ENCODE measurements around the gene MESD. TPM values are rescaled to one million over a fixed set of nuclear protein-coding genes. Genes with fewer than 3 reads are reported as not detected.

MESD gene
- total RNA-seq, 1 donor from 2014 or later = 26.3 TPM

DNA sequence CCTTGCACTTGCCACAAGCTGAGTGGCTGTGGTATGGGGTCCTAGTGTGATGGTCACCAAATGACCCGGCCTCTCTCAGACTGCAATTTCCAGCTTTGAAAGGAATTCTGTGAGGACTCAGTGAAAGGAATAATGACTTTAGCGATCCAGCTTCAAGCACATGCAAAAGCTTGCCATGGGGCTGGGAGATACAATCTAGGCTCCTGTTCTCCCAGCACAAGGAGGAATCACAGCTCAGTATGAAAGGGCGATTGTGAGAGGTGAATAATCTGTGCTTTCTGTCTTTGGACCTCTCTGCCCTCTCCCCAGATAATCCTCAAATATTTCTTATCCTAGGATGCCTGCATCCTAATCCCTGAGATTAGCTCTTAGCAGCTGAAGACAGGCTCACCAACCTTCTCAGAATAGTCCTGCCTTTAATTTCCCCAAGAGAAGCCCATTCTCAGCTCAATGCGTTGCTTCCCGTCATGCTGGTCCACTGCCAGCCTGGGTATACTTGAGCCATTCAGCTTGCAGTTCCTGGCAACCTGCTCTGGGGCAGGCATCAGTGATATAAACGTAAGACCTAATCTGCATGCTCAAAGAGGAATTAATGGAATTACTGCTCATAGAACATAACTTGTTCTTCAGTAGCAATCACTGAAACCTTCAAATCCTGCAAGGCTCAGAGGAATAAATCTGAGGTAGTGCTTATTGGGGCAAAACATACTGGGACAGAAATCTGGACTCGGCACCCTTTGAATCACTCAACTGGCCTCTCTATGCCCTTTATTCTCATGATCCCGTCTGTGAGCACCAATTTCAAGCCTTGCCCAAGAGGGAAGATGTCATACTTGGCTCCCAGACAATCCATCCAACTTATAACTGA is 26.2 kb upstream of the MESD start:
- DNase-seq (ENCODE audit: low read depth) = no peak

DNA sequence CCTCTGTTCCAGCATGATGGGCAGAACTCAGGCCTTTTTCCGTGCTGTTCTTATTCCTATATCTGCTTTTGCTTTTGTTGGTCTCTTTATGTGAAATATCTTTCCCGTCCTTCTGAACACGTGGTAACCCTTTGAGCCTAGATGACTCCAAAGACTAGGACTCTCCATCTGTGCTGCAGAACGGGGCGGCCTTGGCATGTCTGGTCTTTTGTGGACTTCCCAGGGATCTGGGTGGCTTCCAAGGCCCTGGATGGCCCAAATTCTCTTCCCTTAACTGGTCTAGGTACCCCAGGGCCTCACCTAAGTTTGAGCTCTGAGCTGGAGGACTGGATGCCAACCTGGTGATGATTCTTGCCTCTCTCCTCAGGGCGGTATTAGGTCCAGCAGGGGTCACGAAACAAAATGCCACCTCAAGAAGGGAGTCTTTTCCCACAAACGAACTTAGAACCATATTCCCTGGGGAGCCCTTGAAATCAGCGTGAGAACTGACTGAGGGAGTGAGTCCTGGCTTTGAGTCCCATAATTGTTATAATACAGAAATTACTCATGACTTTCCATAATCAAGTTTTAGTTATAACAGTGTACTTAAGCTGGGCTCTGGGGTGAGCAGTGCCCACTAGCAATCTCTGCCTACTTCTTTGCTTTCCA is 25.0 kb upstream of the MESD start:
- DNase-seq (ENCODE audit: low read depth) = no peak

DNA sequence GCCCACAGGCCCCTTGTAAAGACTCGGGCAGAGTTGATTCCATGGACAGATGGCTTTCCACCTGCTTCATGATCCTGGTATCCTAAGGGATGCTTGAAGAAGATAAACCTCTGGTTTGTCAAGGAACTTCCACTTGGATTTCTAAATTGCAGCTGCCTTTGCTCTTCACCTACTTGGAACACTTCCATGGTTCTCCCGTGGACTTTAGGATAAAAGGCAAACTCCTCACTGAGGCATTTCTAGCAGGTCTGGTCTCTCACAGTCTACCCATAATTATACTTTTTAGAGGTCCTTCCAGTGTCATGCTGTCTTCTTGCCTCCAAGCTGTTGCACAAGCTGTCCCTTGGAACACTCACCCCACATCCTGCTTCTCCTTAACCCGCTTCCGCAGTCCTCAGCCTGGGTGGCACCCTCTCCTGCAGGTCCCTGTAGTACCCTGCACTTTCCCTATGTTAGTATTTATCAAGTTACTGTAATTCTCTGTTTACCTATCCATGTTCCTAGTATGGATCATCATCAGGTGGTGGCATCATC is 23.8 kb upstream of the MESD start:
- no peak for DNase-seq (ENCODE audit: low read depth)

- DNase-seq (ENCODE audit: low read depth) = no peak
These were observed 23.0 kb upstream of the MESD start for GRCh38 chr15:81012588-81012987.

- DNase-seq (ENCODE audit: low read depth) = no peak
These were observed 22.0 kb upstream of the MESD start for GRCh38 chr15:81011593-81011992.

DNA sequence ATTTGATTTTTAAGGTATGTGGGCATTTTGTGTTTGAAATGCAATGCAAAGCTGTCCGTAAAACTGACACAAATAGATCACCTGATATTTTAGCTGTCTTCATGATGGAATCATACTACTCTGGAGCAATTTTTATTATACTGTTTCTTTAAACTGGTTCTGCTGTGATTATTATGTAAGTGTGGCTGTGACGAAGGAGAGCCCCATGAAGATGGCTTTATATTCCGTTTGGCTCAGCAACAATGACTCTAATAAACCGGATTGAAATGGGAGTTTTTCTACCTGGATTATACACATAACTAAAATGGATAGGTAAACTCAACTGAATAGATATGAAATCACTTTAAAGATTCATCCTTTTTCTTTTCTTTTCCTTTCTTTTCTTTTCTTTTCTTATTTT is 20.5 kb upstream of the MESD start:
- no peak for DNase-seq (ENCODE audit: low read depth)

DNA sequence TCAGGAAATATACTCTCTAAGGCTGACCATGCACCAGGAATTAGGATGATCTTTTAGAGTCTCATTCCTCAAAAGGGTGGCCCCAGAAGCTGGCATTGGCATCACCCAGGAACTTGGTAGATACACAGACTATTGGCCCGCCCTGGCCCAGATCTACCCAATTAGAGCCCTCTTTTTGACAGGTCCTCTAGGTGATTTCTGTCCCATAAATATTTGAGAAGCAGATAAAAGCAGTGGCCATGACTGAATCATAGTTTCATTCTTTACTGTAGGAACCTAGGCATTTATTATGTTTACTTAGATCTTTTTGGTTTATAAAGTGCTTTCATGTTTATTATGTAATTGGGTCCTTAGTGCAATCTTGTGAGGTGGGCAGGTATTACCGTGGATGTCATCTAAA is 18.7 kb upstream of the MESD start:
- no peak for DNase-seq (ENCODE audit: low read depth)

DNA sequence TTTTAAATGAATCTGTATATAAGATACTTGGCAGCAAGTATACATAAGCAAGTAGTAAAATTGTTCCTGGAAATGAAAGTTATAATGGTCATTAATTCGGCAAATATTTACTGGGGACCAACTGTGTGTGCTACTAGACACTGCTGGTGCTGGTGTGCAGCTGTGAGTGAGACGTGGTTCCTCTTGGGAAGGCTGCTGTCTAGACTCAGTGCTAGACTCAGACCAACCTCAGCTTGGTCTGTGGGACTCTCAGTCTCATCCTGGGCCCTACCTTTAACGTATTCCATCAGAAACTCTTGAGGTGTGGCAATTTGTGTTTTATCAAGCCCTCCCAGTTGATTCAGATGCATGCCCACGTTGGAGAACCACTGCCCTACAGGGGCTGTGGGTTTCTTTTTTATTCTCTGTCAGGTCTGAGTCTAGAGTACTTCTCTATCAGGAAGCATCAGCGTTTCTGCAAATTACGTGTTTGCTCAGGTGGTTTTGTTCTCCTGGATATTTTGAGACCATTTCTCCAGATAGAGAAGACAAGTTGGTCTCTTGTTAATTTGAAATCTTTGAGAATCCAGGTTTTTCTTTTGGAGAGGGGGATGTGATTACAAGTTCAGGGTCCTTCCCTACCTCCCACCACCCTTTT is 17.9 kb upstream of the MESD start:
- DNase-seq (ENCODE audit: low read depth) = no peak

DNA sequence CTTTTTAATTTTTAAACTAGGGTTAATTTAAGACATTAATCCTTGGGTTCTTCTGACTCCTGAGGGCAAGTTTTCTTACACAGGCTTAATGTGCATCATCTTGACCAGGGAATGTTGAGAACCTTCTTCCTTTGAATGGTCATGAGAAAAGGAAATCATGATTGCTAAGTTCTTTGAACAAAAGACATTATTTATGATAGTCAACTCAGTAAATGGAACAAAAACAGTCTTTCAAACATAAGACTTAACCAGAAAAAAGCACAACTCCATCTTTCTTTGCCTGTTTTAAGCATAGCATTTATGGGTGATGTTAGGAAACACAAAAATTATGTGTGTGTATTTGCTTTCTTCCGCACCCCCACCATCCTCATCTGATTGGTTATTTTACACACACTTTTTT is 16.5 kb upstream of the MESD start:
- no peak for DNase-seq (ENCODE audit: low read depth)

DNA sequence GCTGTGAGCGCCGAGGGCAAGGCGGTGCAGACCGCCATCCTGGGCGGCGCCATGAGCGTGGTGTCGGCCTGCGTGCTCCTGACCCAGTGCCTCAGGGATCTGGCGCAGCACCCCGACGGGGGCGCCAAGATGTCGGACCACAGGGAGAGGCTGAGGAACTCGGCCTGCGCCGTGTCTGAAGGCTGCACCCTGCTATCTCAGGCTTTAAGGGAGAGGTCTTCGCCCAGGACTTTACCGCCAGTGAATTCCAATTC is 13.4 kb upstream of the MESD start:
- DNase-seq (ENCODE audit: low read depth) = no peak

DNA sequence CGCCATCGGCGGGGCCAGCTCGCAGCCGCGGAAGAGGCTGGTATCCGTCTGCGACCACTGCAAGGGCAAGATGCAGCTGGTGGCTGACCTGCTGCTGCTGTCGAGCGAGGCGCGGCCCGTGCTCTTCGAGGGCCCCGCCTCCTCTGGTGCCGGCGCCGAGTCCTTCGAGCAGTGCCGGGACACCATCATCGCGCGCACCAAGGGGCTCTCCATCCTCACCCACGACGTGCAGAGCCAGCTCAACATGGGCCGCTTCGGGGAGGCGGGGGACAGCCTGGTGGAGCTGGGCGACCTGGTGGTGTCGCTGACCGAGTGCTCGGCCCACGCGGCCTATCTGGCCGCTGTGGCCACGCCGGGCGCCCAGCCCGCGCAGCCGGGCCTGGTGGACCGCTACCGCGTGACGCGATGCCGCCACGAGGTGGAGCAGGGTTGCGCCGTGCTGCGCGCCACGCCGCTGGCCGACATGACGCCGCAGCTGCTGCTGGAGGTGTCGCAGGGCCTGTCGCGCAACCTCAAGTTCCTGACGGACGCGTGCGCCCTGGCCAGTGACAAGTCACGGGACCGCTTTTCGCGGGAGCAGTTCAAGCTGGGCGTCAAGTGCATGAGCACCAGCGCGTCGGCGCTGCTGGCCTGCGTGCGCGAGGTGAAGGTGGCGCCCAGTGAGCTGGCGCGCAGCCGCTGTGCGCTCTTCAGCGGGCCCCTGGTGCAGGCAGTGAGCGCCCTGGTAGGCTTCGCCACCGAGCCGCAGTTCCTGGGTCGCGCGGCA is 12.9 kb upstream of the MESD start:
- no peak for DNase-seq (ENCODE audit: low read depth)

DNA sequence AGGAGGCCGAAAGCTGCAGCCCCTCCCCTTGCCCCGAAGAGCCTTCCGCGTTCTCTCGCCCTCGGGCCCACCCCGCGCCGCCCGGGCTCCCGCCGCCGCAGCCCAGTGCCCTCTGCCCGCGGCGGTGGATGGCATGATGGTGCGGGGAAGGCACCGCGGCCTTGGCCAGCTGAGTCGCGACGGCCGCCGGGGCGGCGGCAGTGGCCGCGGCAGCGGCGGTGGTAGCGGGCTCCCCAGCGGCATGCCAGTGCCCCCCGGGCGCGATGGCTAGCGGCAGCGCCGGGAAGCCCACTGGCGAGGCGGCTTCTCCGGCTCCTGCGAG is 12.4 kb upstream of the MESD start:
- no peak for DNase-seq (ENCODE audit: low read depth)

GRCh38 chr15:81001152-81002008 is 11.8 kb upstream of the MESD start:
- DNase-seq (ENCODE audit: low read depth) = peak; percentile 61

DNA sequence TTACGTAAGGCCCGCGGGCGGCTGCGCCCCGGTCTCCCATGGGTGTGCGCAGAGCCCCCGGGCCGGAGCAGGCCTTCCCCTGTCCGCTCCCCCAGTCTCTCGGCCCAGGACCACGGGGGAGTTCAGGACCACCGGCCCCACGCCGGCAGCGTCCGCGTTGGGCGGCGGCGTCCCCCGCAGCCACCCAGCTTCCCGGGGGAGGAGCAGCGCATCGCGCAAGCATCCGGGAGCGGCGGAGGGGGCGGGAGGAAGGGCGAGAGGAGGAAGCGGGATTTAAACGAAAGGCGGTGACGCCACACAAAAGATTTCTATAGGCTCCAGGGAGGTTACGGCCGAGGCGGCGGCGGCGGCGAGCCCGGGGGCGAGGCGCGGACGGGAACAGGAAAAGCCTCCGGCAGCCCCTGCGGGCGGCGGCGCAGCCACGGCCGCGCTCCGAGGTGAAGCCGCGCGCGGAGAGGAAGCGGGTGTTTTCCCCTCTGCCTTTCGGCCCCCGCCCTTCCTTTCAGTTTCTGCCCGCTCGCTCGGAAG is 11.1 kb upstream of the MESD start, which contains the start of gene TLNRD1:
Gene TLNRD1, plus strand, starts transcription at position 300 of the 528 bp plus-strand sequence. CDS start 1,349 bp downstream, outside the sequence.
- DNase-seq (ENCODE audit: low read depth) = peak; percentile 82

GRCh38 chr15:81000144-81000623 is 10.6 kb upstream of the MESD start:
- no peak for DNase-seq (ENCODE audit: low read depth)

DNA sequence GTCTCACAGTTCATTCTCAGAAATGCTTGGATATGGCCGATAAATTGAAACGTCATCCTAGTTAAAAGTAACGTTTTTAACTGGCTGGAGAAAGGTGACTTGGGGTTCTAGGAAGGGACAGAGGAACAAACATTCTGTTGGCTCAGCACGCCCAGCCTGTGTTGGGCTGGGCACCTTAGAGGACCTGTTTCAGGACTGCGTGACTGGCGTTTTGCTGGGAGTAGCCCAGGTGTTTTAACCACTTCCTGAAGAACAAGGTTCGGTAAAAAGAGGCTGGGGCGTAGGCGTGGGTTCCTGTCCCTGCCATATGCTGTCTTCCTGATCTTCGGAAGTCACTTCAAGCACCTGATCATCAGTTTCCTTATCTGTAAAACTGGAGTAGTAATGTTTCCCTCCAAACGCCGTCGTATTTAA is 10.0 kb upstream of the MESD start:
- DNase-seq (ENCODE audit: low read depth) = no peak

GRCh38 chr15:80998251-80998650 is 8.6 kb upstream of the MESD start:
- DNase-seq (ENCODE audit: low read depth) = no peak

DNA sequence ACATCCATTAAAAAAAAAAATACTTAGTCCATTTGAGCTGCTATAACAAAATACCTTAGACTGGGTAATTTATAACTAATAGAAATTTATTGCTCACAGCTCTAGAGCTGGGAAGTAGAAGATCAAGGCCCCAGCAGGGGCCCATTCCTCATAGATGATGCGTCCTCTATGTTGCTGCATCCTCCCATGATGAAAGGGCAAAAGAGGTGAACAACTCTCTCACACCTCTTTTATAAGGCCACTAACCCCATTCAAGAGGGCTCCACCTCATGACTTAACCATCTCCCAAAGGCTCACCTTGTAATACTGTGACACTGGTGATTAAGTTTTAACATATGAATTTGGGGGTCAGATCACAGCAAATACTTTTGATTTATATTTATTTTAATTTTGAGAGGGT is 8.1 kb upstream of the MESD start:
- no peak for DNase-seq (ENCODE audit: low read depth)

DNA sequence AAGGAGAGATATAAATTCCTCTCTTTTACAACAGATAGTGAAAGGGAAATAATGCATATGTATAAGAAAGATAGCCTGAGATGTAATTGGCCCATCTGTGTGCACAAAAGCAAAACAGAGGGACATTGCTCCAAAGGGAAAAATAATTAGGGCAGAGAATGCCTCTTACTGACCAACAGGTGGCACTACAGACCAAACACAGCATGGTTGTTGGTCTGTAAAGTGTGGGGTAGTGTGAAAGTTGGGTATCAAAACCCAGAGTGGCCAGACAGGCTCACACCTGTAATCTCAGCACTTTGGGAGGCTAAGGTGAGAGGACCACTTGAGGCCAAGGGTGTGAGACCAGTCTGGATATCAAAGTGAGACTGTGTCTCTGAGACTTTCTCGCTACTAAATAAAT is 6.6 kb upstream of the MESD start:
- DNase-seq (ENCODE audit: low read depth) = no peak

DNA sequence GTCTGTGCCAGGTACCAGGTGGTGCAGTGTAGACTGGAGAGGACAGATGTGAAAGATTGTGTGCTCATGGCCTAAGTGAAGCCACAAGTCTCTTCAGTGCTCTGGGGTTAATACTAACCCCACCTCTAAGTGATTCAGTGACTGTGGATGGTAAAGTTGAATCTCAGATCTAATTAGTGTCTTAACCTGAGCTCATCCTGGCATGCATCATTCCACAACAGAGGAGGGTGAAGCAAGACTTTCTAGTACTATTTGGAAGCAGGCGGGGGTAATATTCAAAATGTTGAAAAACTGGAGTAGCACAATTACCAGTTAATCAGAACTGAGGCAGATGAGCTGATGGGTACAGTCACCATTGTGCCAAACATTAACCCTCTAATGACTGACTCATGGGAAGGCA is 2.8 kb upstream of the MESD start:
- DNase-seq (ENCODE audit: low read depth) = no peak
